ENCODE results near the gene AHI1. TPM values are rescaled to one million over a fixed set of nuclear protein-coding genes. Genes with fewer than 3 reads are reported as not detected.
A peak's percentile ranks its signal among the peaks of the same experiment; 100 is the strongest.

AHI1 gene
- total and polyA plus RNA-seq, 2 of the 13 experiments (the other 11 are each of a cell fraction or from before 2014, with no cell fraction given): 7.2 to 18.6 TPM

GRCh38 chr6:135496800-135497411 is 634 bp downstream of the AHI1 start:
- H3K4me2 ChIP-seq (ENCODE audit: low read depth, low read length): peak overlapping the region; percentile 76
- intact Hi-C loops (cut with micrococcal nuclease; ENCODE audit: unreplicated experiment) (loop anchor here (2.0 to 5.0 kb wide), 2 partner anchors 45 to 792 kb away; partner anchors contain the start of gene BCLAF1), in situ Hi-C loops (cut with HindIII; ENCODE audit: extremely low pct_ligation_motif_present, low pct_unique_long_range_greater_than_20kb) (no loop called here)
- no peak for FAIRE-seq
- no peaks in the 10 kb centered on the region; a peak in 1 of 5 replicates for H3K27me3 ChIP-seq (ENCODE audit: control insufficient read depth in 1 of 2, insufficient read depth in 2 of 2, low read length in 2 of 2)
- H3K36me3 ChIP-seq (replicated peaks in 1 of 2; ENCODE audit: control insufficient read depth in 1 of 2, insufficient read depth in 2 of 2, low read length in 2 of 2): no peaks in the 10 kb centered on the region; a peak in 1 of 5 replicates
- peak overlapping the region; percentile 94 for H3K27ac ChIP-seq (ENCODE audit: extremely low read length, insufficient read depth, low read length)
- H2AFZ ChIP-seq (ENCODE audit: low read length): peak overlapping the region; percentile 56
- WGBS (ENCODE audit: low lambda C conversion rate): 4% methylated on average over 9 of the region's 9 CpGs
- H3K9ac ChIP-seq (ENCODE audit: insufficient read depth, low read depth, low read length): peak overlapping the region; percentile 97
- no peak for DNase-seq (ENCODE audit: low spot score)
- H3K4me3 ChIP-seq (replicated peaks in 1 of 3; ENCODE audit: insufficient read depth in 1 of 3, low read depth in 2 of 3, low read length in 3 of 3): peak overlapping the region; percentile 78 to 92 (median 89)
- ATAC-seq: no peak
- TF ChIP-seq FOXJ3 (CRISPR knock-in tag; IDR thresholded peaks at IDR 0.05; ENCODE audit: borderline replicate concordance): 0 out of 2 replicates have a peak, but pooled peaks have one; percentile 34
- TF ChIP-seq AKNA (CRISPR knock-in tag; IDR thresholded peaks at IDR 0.05; ENCODE audit: borderline replicate concordance): 0 out of 2 replicates have a peak, but pooled peaks have one; percentile 56
- TF ChIP-seq AHDC1 (CRISPR knock-in tag; IDR thresholded peaks at IDR 0.05; ENCODE audit: borderline replicate concordance): 0 out of 2 replicates have a peak, but pooled peaks have one; percentile 26
- peak; percentile 16; the same call in 1 of the 2 replicates for TF ChIP-seq ZNF136 (CRISPR knock-in tag; IDR thresholded peaks at IDR 0.05; ENCODE audit: low read depth)
- TF ChIP-seq RFXANK (CRISPR knock-in tag; IDR thresholded peaks at IDR 0.05): no peak
- TF ChIP-seq ZEB1 (IDR thresholded peaks at IDR 0.05; ENCODE audit: insufficient replicate concordance, low read depth): peak; percentile 9
- TF ChIP-seq STAT6 (CRISPR knock-in tag; IDR thresholded peaks at IDR 0.05; ENCODE audit: borderline replicate concordance): 0 out of 2 replicates have a peak, but pooled peaks have one; percentile 32
- TF ChIP-seq ZNF619 (CRISPR knock-in tag; IDR thresholded peaks at IDR 0.05): no peak
- 0 out of 2 replicates have a peak, but pooled peaks have one; percentile 17 for TF ChIP-seq ZNF816 (CRISPR knock-in tag; IDR thresholded peaks at IDR 0.05; ENCODE audit: borderline replicate concordance)
- ChIA-PET CTCF (ENCODE audit: low intra/inter-chr PET ratio, low total read pairs) (no interaction called here), POLR2A (no interaction called here)
- TSS peak; percentile 72 for BruUV-seq (replicated peaks)
- peaks cover 3% of the 10 kb centered on the region for H3K79me2 ChIP-seq (ENCODE audit: insufficient read depth, low read length)
- H4K20me1 ChIP-seq (ENCODE audit: insufficient read depth, low read length): no peaks in the 10 kb centered on the region
- no peaks in the 10 kb centered on the region for H3K9me3 ChIP-seq (ENCODE audit: low read length)
- peaks cover 18% of the 10 kb centered on the region for H3K4me1 ChIP-seq (ENCODE audit: insufficient read depth, low read length)
